HG02943 (cell line): ENCODE results near the gene RINT1.

Experiments used
- ATAC-seq: cut with Tn5 transposase; IDR thresholded peaks from one replicate; pipeline ENCODE4 v1.9.1; 2021; ENCODE audit warnings: mild to moderate bottlenecking, low read depth, moderate library complexity; ENCODE audit not compliant: unreplicated experiment

The RINT1 gene

GRCh38 chr7:105530546-105530945 lies 1.5 kb upstream of the RINT1 start:
- no peak for ATAC-seq

DNA sequence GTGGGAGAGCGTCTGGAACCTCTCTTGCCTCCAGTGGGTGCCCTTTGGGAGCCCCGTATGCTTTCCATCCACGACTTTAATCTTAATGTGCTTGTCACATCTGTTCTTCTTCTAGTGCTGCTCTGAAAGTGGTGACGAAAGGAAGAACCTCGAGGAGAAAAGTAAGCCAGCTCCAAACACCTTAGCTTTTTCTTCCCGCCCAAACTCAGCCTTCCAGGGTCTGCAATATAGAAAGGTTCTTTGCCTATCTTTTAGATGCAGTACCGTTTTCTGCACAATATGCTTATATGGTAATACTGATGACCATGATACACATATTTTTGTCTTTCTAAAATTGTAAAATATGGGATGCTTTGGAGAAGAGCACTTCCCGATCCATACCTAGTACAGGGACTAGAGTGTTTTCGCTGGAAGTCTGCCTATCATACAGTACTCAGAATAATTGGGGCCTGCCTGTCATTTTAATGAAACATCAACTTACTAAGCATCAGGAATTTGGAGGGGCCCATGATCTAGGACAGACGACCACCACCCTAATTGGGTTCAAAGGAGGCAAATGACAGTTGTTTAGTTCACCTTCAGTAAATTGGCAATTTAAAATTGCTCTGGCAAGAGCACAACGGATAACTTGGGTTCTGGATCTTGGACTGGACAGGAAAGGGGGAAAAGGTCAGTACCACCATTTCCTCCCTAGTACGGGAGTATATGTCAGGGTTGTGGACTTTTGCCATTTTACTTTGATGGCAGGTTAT lies 884 bp downstream of the RINT1 start:
- no peak for ATAC-seq

DNA sequence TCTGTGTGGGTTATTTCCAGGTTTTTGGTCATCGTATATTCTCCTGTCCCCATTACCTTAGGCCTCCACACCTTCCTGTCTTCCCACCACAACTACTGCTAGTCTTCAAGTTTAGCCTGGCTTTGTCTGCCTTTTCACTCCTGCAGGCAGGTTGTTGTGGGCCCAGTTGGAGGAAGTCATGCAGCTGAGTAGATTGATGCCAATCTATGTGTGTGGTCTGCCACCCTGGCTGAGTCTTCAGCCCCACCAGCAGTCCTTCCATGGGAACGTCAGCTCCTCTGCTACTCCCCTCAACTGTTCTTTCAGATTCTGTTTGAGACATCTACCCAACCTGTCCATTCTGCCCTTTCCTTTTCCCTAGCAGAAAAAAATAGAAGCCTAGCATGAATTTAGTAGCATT lies 6.3 kb downstream of the RINT1 start:
- no peak for ATAC-seq

GRCh38 chr7:105559926-105560325 lies 27.9 kb downstream of the RINT1 start:
- ATAC-seq, result no peak

GRCh38 chr7:105565190-105565589 lies 33.2 kb downstream of the RINT1 start:
- ATAC-seq, result no peak

DNA sequence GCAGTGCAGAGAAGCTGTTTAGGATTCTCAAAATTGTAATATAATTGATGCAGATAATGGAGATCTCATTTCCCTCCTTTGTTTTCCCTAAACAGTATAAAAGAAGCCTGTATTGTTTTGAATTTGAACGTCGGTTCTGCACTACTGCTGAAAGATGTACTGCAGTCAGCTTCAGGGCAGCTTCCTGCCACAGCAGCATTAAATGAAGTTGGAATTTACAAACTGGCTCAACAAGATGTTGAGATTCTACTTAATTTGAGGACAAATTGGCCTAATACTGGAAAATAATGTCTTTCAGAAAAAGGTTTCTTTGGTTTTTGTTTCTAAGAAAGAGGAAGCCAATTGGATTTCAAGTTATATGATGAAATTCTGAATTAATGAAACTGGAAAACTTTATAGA lies 35.0 kb downstream of the RINT1 start:
- ATAC-seq, result no peak

- ATAC-seq, result no peak
Measured at GRCh38 chr7:105567821-105568220, 35.8 kb downstream of the RINT1 start.

GRCh38 chr7:105571891-105572290 lies 39.9 kb downstream of the RINT1 start:
- no peak for ATAC-seq

DNA sequence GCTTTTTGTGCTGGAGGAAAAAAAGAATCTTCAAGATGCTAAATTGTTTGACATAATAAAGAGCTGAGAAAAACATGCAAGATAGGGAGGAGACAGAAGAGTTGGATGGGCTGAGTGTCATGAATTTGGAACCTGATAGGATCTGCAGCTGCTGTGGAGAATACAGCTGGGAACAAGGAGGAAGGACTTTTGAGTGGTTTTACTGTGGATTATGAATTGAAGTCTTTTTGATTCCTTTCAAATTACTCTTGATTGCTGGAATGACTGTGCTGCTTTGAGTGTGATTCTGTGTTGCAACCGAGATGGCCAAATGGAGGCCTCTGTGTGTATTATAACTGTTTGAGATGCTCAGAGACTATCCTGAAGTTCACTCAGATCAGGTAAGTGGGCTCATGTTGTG lies 45.2 kb downstream of the RINT1 start:
- no peak for ATAC-seq

- no peak for ATAC-seq
Measured at GRCh38 chr7:105578496-105578895, 46.5 kb downstream of the RINT1 start.

DNA sequence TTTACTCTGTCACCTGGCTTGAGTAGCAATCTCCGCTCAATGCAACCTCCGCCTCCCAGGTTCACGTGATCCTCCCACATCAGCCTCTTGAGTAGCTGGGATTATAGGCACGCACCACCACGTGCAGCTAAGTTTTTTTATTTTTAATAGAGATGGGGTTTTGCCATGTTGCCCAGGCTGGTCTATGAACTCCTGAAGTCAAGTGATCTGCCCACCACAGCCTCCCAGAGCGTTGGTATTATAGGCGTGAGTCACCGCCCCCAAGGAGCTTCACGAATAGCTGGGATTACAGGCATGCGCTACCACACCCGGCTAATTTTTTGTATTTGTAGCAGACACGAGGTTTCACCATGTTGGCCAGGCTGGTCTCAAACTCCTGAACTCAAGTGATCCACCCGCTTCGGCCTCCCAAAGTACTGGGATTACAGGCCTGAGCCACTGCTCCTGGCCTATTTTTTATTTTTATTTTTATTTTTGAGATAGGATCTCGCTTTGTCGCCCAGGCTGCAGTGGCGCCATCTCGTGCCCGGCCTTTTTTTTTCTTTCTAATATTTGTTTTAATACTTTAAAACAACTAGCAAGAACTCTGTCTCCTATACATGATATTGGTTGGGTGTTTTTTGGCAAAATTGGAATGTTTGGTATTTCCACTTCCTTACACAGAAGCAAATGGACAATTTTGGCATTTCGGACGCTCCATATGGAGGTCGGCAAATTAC lies 48.2 kb downstream of the RINT1 start:
- ATAC-seq, result no peak

DNA sequence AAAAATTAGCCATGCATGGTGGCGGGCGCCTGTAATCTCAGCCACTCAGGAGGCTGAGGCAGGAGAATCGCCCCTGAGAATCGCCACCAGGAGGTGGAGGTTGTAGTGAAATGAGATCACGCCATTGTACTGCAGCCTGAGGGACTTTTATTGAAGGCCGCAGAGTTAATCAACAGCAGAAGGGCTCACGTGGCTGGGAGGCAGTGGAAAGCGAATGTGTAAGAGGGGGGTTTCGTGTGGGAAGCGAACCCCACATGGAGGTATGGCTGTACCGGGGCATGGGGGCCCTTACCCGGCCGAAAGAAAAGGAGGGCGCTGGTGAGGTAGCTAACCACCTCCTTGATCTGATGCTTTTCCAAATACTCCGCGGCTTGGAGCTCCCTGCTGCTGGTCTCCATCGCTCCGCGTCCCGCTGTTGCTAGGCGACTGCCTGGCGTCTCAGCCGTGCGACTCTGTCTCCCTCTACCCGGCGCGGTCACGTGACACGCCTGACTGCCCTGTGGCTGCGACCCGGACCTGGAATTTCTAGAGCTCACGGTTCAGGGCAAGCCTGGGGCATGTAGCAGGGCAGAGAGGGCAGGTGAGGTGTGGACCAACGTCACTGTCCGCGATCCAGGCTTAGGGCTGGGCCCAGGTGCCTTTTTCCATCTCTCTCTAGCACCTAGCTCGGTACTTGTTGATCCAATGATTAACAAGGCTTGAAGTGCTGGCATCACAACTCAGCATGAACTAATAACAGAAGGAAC lies 49.2 kb downstream of the RINT1 start, which contains the start of gene EFCAB10:
Gene EFCAB10, minus strand, starts transcription at position 428 of the 746 bp plus-strand sequence. Its CDS starts 30 bp downstream, at position 398.
- peak; percentile 72 for ATAC-seq

- ATAC-seq, result no peak
Measured at GRCh38 chr7:105583061-105583460, 51.1 kb downstream of the RINT1 start.

DNA sequence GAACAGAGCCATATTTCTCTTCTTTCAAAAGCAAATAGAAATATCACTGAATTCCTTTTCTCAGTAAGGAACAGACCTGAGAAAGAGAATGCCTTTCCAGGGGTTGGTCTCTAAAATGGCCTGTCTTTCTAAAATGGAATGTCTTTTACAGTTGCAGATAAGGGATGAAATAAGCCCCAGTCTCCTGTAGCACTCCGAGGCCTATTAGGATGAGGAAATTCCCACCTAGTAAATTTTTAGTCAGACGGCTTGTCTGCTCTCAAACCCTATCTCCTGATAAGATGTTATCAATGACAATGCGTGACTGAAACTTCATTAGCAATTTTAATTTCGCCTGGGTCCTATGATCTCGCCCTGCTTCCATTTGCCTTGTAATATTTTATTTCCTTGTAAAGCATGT lies 52.2 kb downstream of the RINT1 start:
- no peak for ATAC-seq

- no peak for ATAC-seq
Measured at GRCh38 chr7:105585850-105586500, 54.0 kb downstream of the RINT1 start.

DNA sequence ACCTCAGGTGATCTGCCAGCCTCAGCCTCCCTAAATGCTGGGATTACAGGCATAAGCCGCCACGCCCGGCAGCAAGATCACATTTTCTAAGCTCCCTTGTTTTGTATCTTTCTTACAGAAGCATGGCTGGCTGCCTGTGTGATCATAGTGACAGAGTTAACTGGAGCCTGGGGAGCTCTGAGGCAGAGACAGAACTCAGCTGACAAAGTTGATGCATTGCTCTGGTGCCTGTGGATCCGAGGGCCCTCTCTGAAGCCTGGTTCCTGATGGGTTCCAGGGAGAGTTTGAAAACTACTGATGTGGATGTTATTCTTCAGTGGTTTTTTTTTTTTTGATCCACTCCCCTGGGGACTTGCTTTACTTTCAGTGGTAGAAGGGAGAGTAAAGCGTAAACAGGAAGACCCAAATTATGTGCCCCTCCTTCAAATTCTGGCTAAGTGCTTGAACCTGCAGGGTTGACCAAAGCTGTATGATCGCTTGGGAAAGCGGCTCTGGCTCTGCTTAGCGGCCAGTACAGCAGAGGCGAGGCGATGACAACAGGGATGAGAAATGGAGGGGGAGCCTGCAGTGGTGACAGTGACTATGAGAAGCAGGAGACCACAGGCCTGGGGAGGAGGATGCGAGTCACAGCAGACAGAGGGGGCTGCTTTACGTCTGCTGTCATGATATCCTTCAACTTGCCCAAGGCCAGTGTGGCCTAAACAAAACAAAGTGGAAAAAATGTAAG lies 56.1 kb downstream of the RINT1 start:
- no peak for ATAC-seq

- ATAC-seq, result peak; percentile 78
Measured at GRCh38 chr7:105589356-105590077, 57.5 kb downstream of the RINT1 start.

GRCh38 chr7:105590793-105591192 lies 58.8 kb downstream of the RINT1 start:
- ATAC-seq, result no peak

- no peak for ATAC-seq
Measured at GRCh38 chr7:105591522-105591921, 59.5 kb downstream of the RINT1 start.
